HCT116 (cell line): Measurements from ENCODE around the gene CRYBB1. TPM values are rescaled to one million over a fixed set of nuclear protein-coding genes. Genes with fewer than 3 reads are reported as not detected.

ENCODE experiments used
- ATAC-seq: fragments of 200-7000 bp; cut with Tn5 transposase; 2 replicates; pipeline ENCODE4 v1.9.1; 2020; ENCODE audit warnings: mild to moderate bottlenecking, moderate library complexity
- BruUV-seq: library from RNA; stranded (reverse); fragments of 400-500 nt; replicated peaks from 2 replicates; lab custom pipeline; 2021; lab: Mats Ljungman, UMichigan
- CTCF ChIA-PET: fragments of 300-600 bp; sonication (Branson Sonifier 250); formaldehyde crosslinking; loops from one replicate; lab custom pipeline; 2021; ENCODE audit warnings: antibody characterized with exemption; lab: Charles Lee
- POLR2A ChIA-PET: fragments of 300-600, 350-600 bp; sonication (Branson Sonifier 250); formaldehyde crosslinking; loops from one replicate; lab custom pipeline; 2021; ENCODE audit warnings: antibody characterized with exemption; lab: Charles Lee
- RAD21 ChIA-PET, 2 experiments: fragments of 300-600 bp; sonication (Branson Sonifier 250); formaldehyde crosslinking; loops; one replicate each; lab custom pipeline; 2023; ENCODE audit warnings: low total read pairs in 2 of 2; ENCODE audit not compliant: uncharacterized antibody in 2 of 2, unreplicated experiment in 2 of 2, low non-redundant PET in 1 of 2; lab: Charles Lee
- DNase-seq: peaks from one replicate; pipeline ENCODE4 v3.0.0-alpha.2; 2010; ENCODE audit warnings: low read depth, low spot score
- H2AFZ ChIP-seq: fragments of 200-600 bp; shearing (Covaris generic), sonication (generic); 2 replicates; pipeline ENCODE4 v1.6.1; 2017; ENCODE audit warnings: low read depth, mixed run types, mixed read lengths, antibody characterized with exemption, low read length; ENCODE audit not compliant: poor library complexity, severe bottlenecking
- H3K27ac ChIP-seq: 2 replicates; pipeline ENCODE4 v1.5.1; 2012; ENCODE audit warnings: low read depth, low read length
- H3K27me3 ChIP-seq: fragments of 200-600 bp; sonication (generic); 2 replicates; pipeline ENCODE4 v1.6.1; 2016; ENCODE audit warnings: mixed run types, low read length, mixed read lengths; ENCODE audit not compliant: insufficient read depth
- H3K36me3 ChIP-seq, 2 experiments: fragments of 200-500 bp in 1 of 2; fragments of 200-600 bp in 1 of 2; sonication (Bioruptor generic) in 1 of 2; sonication (generic) in 1 of 2; 2 replicates each; pipeline versions ENCODE4 v1.5.1 to v1.6.1; 2014 to 2016; ENCODE audit warnings: low read length in 2 of 2, inconsistent platforms in 1 of 2, mixed read lengths in 1 of 2, mixed run types in 1 of 2; ENCODE audit not compliant: insufficient read depth in 2 of 2, control insufficient read depth in 1 of 2
- H3K4me1 ChIP-seq, 2 experiments: fragments of 200-600 bp in 1 of 2; sonication (generic) in 1 of 2; 2 replicates each; pipeline versions ENCODE4 v1.5.1 to v1.6.1; 2012 to 2017; ENCODE audit warnings: low read length in 2 of 2, inconsistent platforms in 1 of 2, mild to moderate bottlenecking in 1 of 2, mixed read lengths in 1 of 2, mixed run types in 1 of 2, moderate library complexity in 1 of 2; ENCODE audit not compliant: insufficient read depth in 2 of 2, control insufficient read depth in 1 of 2
- H3K4me2 ChIP-seq: fragments of 200-600 bp; sonication (generic); 2 replicates; pipeline ENCODE4 v1.6.1; 2017; ENCODE audit warnings: mixed run types, low read length, mixed read lengths
- H3K4me3 ChIP-seq, 2 experiments: fragments of 200-600 bp in 1 of 2; sonication (generic) in 1 of 2; replicated peaks in 1 of 2; 2 replicates each; pipeline ENCODE4 v1.5.1; 2011 to 2016; ENCODE audit warnings: low read length in 2 of 2, control low read depth in 1 of 2, low read depth in 1 of 2, mild to moderate bottlenecking in 1 of 2, mixed read lengths in 1 of 2, mixed run types in 1 of 2
- H3K79me2 ChIP-seq: fragments of 200-600 bp; sonication (generic); 2 replicates; pipeline ENCODE4 v1.6.1; 2017; ENCODE audit warnings: mild to moderate bottlenecking, mixed run types, low read length, moderate library complexity, mixed read lengths; ENCODE audit not compliant: insufficient read depth
- H3K9ac ChIP-seq: fragments of 200-600 bp; sonication (generic); 2 replicates; pipeline ENCODE4 v1.6.1; 2016; ENCODE audit warnings: low read length, mixed read lengths
- H3K9me2 ChIP-seq: fragments of 200-600 bp; sonication (generic), shearing (Covaris generic); 2 replicates; pipeline ENCODE4 v1.6.1; 2017; ENCODE audit warnings: mixed run types, mild to moderate bottlenecking, moderate library complexity; ENCODE audit not compliant: insufficient read depth
- H3K9me3 ChIP-seq, 2 experiments: fragments of 200-500 bp in 1 of 2; fragments of 200-600 bp in 1 of 2; sonication (Bioruptor generic) in 1 of 2; sonication (generic) in 1 of 2; 2 replicates each; pipeline ENCODE4 v1.6.1; 2014 to 2017; ENCODE audit warnings: low read length in 2 of 2, mixed read lengths in 2 of 2, inconsistent platforms in 1 of 2, low read depth in 1 of 2, mild to moderate bottlenecking in 1 of 2, mixed run types in 1 of 2, moderate library complexity in 1 of 2; ENCODE audit not compliant: control insufficient read depth in 1 of 2, insufficient read depth in 1 of 2
- H4K20me1 ChIP-seq: fragments of 200-600 bp; sonication (generic), shearing (Covaris generic); 2 replicates; pipeline ENCODE4 v1.6.1; 2017; ENCODE audit warnings: mixed run types, mild to moderate bottlenecking, moderate library complexity; ENCODE audit not compliant: insufficient read depth
- ATF3 ChIP-seq: IDR thresholded peaks from 2 replicates; pipeline ENCODE4 v1.6.1; 2012
- CBX3 ChIP-seq: IDR thresholded peaks from 2 replicates; pipeline ENCODE4 v1.6.1; 2012; ENCODE audit warnings: low read depth
- CEBPB ChIP-seq: IDR thresholded peaks from 2 replicates; pipeline ENCODE4 v1.6.1; 2012; ENCODE audit warnings: low read depth
- ELF1 ChIP-seq: IDR thresholded peaks from 2 replicates; pipeline ENCODE4 v1.6.1; 2012; ENCODE audit warnings: low read depth, borderline replicate concordance
- EZH2 ChIP-seq: fragments of 200-600 bp; sonication (generic); IDR thresholded peaks from 2 replicates; pipeline ENCODE4 v1.6.1; 2017; ENCODE audit warnings: antibody characterized with exemption, mixed run types
- EZH2phosphoT487 ChIP-seq: fragments of 200-600 bp; IDR thresholded peaks from 2 replicates; pipeline ENCODE4 v1.6.1; 2018; ENCODE audit warnings: antibody characterized with exemption, borderline replicate concordance
- FOSL1 ChIP-seq: IDR thresholded peaks from 2 replicates; pipeline ENCODE4 v1.6.1; 2012; ENCODE audit warnings: low read depth
- JUND ChIP-seq: IDR thresholded peaks from 2 replicates; pipeline ENCODE4 v1.6.1; 2012
- POLR2A ChIP-seq: IDR thresholded peaks from 2 replicates; pipeline ENCODE4 v1.7.0; 2011; ENCODE audit warnings: borderline replicate concordance; ENCODE audit not compliant: insufficient read depth, insufficient read length; ENCODE audit errors: extremely low read depth
- RAD21 ChIP-seq: IDR thresholded peaks from 2 replicates; pipeline ENCODE4 v1.6.1; 2012; ENCODE audit warnings: low read depth, mild to moderate bottlenecking
- REST ChIP-seq: IDR thresholded peaks from 2 replicates; pipeline ENCODE4 v1.6.1; 2012; ENCODE audit warnings: low read depth
- SIN3A ChIP-seq: IDR thresholded peaks from 2 replicates; pipeline ENCODE4 v1.6.1; 2012; ENCODE audit warnings: low read depth
- SRF ChIP-seq: IDR thresholded peaks from 2 replicates; pipeline ENCODE4 v1.6.1; 2012; ENCODE audit warnings: low read depth
- YY1 ChIP-seq: IDR thresholded peaks from 2 replicates; pipeline ENCODE4 v1.6.1; 2011; ENCODE audit warnings: low read length, low read depth, moderate library complexity, mild to moderate bottlenecking; ENCODE audit not compliant: insufficient replicate concordance; ENCODE audit errors: extremely low read depth
- ZBTB33 ChIP-seq: IDR thresholded peaks from 2 replicates; pipeline ENCODE4 v1.6.1; 2011; ENCODE audit warnings: mild to moderate bottlenecking, low read length, moderate library complexity; ENCODE audit not compliant: insufficient replicate concordance; ENCODE audit errors: extremely low read depth
- ZFX ChIP-seq: fragments of 450-650 bp; IDR thresholded peaks from 2 replicates; pipeline ENCODE4 v1.6.1; 2017
- ZNF274 ChIP-seq: fragments of 200-500 bp; sonication (Bioruptor generic); IDR thresholded peaks from 2 replicates; pipeline ENCODE4 v1.6.1; 2014; ENCODE audit warnings: mild to moderate bottlenecking, low read depth, low read length, inconsistent platforms
- intact Hi-C: fragments of 100-400 bp; cut with micrococcal nuclease; formaldehyde crosslinking; loops from 2 replicates; pipeline ENCODE4 v1.10.0; 2022
- total RNA-seq: library from RNA; stranded (reverse); gene quantifications from one replicate; pipeline ENCODE4 v1.2.1, GENCODE V29; 2021; ENCODE audit not compliant: unreplicated experiment
- TF ChIP-seq, protein P1 (sequence below): IDR thresholded peaks from 2 replicates; pipeline ENCODE4 v1.6.1; 2012

CRYBB1 gene
- total RNA-seq, 1 experiment from 2014 or later, result not detected

DNA sequence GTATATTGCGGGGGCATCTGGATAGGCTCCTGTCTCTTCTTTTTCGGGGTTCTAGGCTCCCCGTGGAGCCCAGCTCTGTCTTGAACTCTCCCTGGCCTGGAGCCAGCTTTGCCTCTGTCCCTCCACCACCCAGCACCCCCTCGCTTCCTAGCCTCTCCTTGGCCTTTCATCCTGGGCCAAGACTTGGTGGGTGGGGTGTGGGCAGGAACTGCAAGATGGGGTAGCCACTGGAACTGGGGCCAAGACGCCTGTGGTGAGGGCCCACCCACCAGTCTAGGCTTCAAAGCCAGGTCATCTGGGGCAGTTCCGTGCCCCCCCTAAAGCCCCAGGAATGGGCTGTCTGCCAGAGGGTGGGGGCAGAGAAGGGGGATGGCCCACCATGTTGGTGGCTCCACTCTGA, 1.7 kb upstream of the CRYBB1 start (continued):
- no peak for TF ChIP-seq ZBTB33

- no peaks in the 10 kb centered on the region for H4K20me1 ChIP-seq
- no peak overlapping the region for H3K4me2 ChIP-seq
- H3K4me3 ChIP-seq, result no peak overlapping the region
- POLR2A ChIA-PET, result no interaction called here
- no peak overlapping the region for H3K27ac ChIP-seq
- no peaks in the 10 kb centered on the region for H3K4me1 ChIP-seq
- DNase-seq, result no peak
- no peaks in the 10 kb centered on the region for H3K9me3 ChIP-seq
- TF ChIP-seq JUND (no peak), ZFX (no peak), FOSL1 (no peak), CEBPB (no peak), ELF1 (no peak), SIN3A (no peak), POLR2A (no peak), SRF (no peak), ZNF274 (no peak), EZH2 (no peak), CBX3 (no peak), YY1 (no peak), RAD21 (no peak), EZH2phosphoT487 (no peak), ZBTB33 (no peak), ATF3 (no peak), REST (no peak)
- TF ChIP-seq, protein P1, sequence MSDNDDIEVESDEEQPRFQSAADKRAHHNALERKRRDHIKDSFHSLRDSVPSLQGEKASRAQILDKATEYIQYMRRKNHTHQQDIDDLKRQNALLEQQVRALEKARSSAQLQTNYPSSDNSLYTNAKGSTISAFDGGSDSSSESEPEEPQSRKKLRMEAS, result no peak
- no peak overlapping the region for H3K9ac ChIP-seq
- intact Hi-C loops, result no loop called here
- no peak for ATAC-seq
- CTCF ChIA-PET, result no interaction called here
- H3K36me3 ChIP-seq, result no peaks in the 10 kb centered on the region
- H3K79me2 ChIP-seq, result no peaks in the 10 kb centered on the region
- no peak overlapping the region for H2AFZ ChIP-seq
- RAD21 ChIA-PET, result no interaction called here
- no peaks in the 10 kb centered on the region for H3K9me2 ChIP-seq
- no TSS peak for BruUV-seq
- H3K27me3 ChIP-seq, result no peaks in the 10 kb centered on the region
Measured at GRCh38 chr22:26618455-26618854, 628 bp upstream of the CRYBB1 start.
